Colonic mucosa (tissue), 4 donors: ENCODE data around the gene EXOC3. TPM values are rescaled to one million over a fixed set of nuclear protein-coding genes. Genes with fewer than 3 reads are reported as not detected.
"Not testable (repeated sequence)": the region's sequence is repeated elsewhere in the genome, so short reads cannot be mapped to it uniquely, and the experiment has no call there.

Experiments
- DNase-seq: peaks from one replicate; pipeline ENCODE4 v3.0.0-alpha.2; 2020
- H3K27ac ChIP-seq: fragments of 200-600 bp; one replicate; pipeline ENCODE4 v1.8.0; 2021
- H3K27me3 ChIP-seq: fragments of 200-600 bp; one replicate; pipeline ENCODE4 v1.8.0; 2021
- H3K36me3 ChIP-seq: fragments of 200-600 bp; one replicate; pipeline ENCODE4 v1.8.0; 2021
- H3K4me1 ChIP-seq: fragments of 200-600 bp; one replicate; pipeline ENCODE4 v1.8.0; 2021; ENCODE audit warnings: mild to moderate bottlenecking
- H3K4me3 ChIP-seq: fragments of 200-600 bp; one replicate; pipeline ENCODE4 v1.8.0; 2021
- H3K9ac ChIP-seq, 2 donors: one replicate each; pipeline ENCODE4 v1.7.0; 2013; ENCODE audit warnings: control low read depth in 2 of 2, low read depth in 2 of 2, low read length in 2 of 2
- H3K9me3 ChIP-seq: fragments of 200-600 bp; one replicate; pipeline ENCODE4 v1.8.0; 2021
- intact Hi-C: fragments of 100-400 bp; cut with DNase I; formaldehyde crosslinking; loops from one replicate; pipeline ENCODE4 v1.14.1; 2022
- total RNA-seq, 2 donors: library from RNA; stranded (reverse); fragmentation: NEBNext Ultra II Directional in 1 of 2; extraction: Animal tissue kit (Norgen Biotek cat#: 25700) in 1 of 2; gene quantifications; one replicate each; pipeline ENCODE4 v1.2.1, GENCODE V29; 2021
- TF ChIP-seq, protein P1 (sequence below): fragments of 200-600 bp; IDR thresholded peaks from one replicate; pipeline ENCODE4 v1.8.0; 2022; ENCODE audit warnings: antibody characterized with exemption, mild to moderate bottlenecking
- donor health status: healthy.
- donor health status: DM: no; HTN: no; CAD: no.
- donor health status: DM: no; HTN: no; CAD: no.

Gene EXOC3
- total RNA-seq, 2 donors from 2014 or later = 52.0 to 58.7 TPM

DNA sequence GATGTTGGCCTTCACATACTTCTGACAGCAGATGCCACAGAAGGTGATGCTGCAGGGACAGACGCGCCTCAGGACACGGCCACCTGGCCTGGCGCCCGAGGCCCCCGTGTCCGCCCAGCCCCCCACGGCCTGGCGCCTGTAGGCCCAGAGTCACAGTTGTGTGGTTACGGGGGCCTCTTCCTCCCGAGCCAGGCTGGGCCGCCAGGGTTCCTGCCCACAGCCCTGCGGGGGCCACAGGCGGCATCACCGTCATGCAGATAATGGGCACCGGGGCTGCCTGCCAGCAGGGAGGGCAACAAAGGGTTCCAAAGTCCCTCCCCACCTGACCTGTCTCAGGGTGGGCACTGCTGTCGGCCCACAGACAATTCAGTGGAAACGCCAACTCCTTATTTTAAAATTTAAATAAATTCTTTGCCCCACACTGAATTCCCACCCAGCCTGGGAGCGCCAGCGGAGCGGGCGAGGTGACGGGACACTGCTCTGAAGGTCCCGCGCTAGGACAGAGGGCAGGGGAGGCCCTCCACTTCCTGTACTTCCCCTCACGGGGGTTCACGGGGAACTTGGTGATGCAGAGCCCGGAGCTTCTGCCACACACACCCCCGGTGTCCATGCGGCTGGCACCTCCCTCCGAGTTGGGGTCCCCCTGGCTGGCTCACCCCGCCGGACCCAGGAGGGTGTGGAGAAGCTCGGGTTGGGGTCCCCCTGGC, 40.6 kb downstream of the EXOC3 start:
- H3K27me3 ChIP-seq = peaks cover 27% of the 10 kb centered on the region
- no peak overlapping the region for H3K4me3 ChIP-seq
- DNase-seq = no peak
- no peak overlapping the region for H3K9ac ChIP-seq
- H3K9me3 ChIP-seq = no peaks in the 10 kb centered on the region
- H3K27ac ChIP-seq = no peak overlapping the region
- no peaks in the 10 kb centered on the region for H3K36me3 ChIP-seq
- no peaks in the 10 kb centered on the region for H3K4me1 ChIP-seq
- intact Hi-C loops = no loop called here
- TF ChIP-seq, protein P1, sequence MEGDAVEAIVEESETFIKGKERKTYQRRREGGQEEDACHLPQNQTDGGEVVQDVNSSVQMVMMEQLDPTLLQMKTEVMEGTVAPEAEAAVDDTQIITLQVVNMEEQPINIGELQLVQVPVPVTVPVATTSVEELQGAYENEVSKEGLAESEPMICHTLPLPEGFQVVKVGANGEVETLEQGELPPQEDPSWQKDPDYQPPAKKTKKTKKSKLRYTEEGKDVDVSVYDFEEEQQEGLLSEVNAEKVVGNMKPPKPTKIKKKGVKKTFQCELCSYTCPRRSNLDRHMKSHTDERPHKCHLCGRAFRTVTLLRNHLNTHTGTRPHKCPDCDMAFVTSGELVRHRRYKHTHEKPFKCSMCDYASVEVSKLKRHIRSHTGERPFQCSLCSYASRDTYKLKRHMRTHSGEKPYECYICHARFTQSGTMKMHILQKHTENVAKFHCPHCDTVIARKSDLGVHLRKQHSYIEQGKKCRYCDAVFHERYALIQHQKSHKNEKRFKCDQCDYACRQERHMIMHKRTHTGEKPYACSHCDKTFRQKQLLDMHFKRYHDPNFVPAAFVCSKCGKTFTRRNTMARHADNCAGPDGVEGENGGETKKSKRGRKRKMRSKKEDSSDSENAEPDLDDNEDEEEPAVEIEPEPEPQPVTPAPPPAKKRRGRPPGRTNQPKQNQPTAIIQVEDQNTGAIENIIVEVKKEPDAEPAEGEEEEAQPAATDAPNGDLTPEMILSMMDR = no peak

- DNase-seq = no peak
- Histone ChIP-seq H3K4me1 (no peaks in the 10 kb centered on the region), H3K9me3 (no peaks in the 10 kb centered on the region), H3K36me3 (no peaks in the 10 kb centered on the region), H3K27me3 (peaks cover 25% of the 10 kb centered on the region), H3K27ac (no peak overlapping the region), H3K4me3 (no peak overlapping the region), H3K9ac (no peak overlapping the region)
- intact Hi-C loops = no loop called here
- TF ChIP-seq, protein P1 = no peak
These were observed 41.6 kb downstream of the EXOC3 start for GRCh38 chr5:484556-484955.

DNA sequence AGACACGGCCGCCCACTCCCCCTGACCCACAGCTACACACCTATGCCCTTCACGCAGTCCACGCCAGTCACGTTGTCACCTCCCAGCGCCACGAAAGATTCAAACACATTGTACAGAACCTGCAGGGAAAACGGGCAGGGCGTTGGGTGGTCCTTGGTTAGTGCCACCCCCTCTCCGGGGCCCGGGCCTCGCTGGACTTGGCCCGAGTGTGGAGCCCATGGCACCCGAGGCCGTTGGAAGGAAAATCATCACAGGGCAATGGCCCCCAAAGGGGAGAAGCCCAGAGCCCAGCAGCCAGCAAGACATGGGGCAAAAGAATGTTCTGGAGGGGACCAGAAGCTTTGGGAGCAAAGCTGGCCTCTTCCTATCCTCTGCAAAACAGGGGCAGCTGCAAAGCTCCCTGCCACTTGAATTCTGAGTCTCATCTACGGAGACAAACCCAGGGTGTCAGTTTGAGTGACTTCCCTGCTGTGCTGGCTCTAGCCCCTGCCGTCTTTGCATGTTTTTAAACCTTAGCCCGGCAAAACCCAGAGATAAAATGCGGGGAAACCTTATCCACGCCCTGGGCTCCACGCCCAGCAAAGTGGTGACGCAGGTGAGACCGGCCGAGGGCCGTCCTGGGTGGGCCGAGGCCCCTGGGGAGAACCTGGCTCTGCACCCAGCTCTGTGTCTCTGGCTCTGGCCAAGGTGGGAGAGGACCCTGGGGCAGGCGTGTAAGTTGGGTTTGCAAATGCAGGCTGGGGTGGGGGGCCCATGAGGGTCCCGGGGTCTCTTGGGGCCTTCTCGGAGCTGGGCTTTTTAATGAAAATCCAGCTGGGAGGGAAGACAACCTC, 42.4 kb downstream of the EXOC3 start:
- no peak overlapping the region for H3K27ac ChIP-seq
- H3K9me3 ChIP-seq = no peaks in the 10 kb centered on the region
- H3K36me3 ChIP-seq = no peaks in the 10 kb centered on the region
- peaks cover 25% of the 10 kb centered on the region for H3K27me3 ChIP-seq
- no peak for DNase-seq
- intact Hi-C loops = no loop called here
- no peak overlapping the region for H3K9ac ChIP-seq
- H3K4me3 ChIP-seq = no peak overlapping the region
- H3K4me1 ChIP-seq = no peaks in the 10 kb centered on the region
- TF ChIP-seq, protein P1 = no peak

DNA sequence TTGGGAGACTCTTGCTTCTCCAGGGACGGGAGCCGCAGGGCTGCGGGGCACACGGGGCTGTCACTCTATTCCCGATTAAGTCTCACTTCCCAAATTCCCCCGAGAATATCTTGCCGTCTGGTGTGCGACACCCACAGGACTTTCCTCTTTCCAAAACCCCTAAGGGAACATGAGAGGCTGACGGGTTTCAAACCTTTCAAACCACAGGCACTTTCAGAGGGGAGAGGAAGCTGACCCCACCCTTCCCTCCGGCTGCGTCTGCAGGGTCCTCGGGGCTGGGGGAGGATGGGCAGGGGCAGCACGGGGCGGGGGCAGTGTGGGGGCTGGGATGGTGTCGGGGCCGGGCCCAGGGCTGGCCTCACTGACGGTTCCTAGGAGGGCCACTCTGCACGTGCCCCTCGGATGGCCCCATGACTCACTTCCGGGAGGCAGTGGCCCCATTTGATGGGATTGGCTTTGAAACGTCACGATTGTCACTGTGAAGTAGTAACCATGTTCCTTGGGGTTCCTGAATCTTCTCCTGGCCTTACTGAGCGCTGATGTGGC, 43.0 kb downstream of the EXOC3 start:
- no peak overlapping the region for H3K4me3 ChIP-seq
- no peak for DNase-seq
- intact Hi-C loops = no loop called here
- no peaks in the 10 kb centered on the region for H3K36me3 ChIP-seq
- TF ChIP-seq, protein P1 = no peak
- no peak overlapping the region for H3K27ac ChIP-seq
- no peaks in the 10 kb centered on the region for H3K4me1 ChIP-seq
- H3K9ac ChIP-seq = no peak overlapping the region
- no peaks in the 10 kb centered on the region for H3K9me3 ChIP-seq
- peaks cover 23% of the 10 kb centered on the region for H3K27me3 ChIP-seq

GRCh38 chr5:486597-486996, 43.6 kb downstream of the EXOC3 start:
- H3K9ac ChIP-seq, intact Hi-C loops, H3K4me3 ChIP-seq, DNase-seq, H3K9me3 ChIP-seq, H3K36me3 ChIP-seq, H3K4me1 ChIP-seq, H3K27ac ChIP-seq: not testable (repeated sequence)
- H3K27me3 ChIP-seq = peaks cover 18% of the 10 kb centered on the region
